ENCODE results near the gene TRIM34. TPM values are rescaled to one million over a fixed set of nuclear protein-coding genes. Genes with fewer than 3 reads are reported as not detected.
"Not testable (repeated sequence)": the region's sequence is repeated elsewhere in the genome, so short reads cannot be mapped to it uniquely, and the experiment has no call there.

Gene TRIM34
- total and polyA plus RNA-seq, 7 donors, result 0.48 to 1.3 (median 0.79) TPM

GRCh38 chr11:5643585-5643984 is 18.8 kb downstream of the TRIM34 start:
- no peaks in the 10 kb centered on the region for H3K9me3 ChIP-seq
- H3K27ac ChIP-seq, result no peak overlapping the region
- no peaks in the 10 kb centered on the region for H3K27me3 ChIP-seq (ENCODE audit: insufficient read depth in 3 of 3, low read length in 2 of 3)
- no peak overlapping the region for H3K4me3 ChIP-seq
- H3K4me1 ChIP-seq, result no peaks in the 10 kb centered on the region
- intact Hi-C loops (cut with DNase I), result no loop called here
- peaks cover 0 to 3% of the 10 kb centered on the region in 2 donors for H3K36me3 ChIP-seq (ENCODE audit: insufficient read depth in 1 of 2, low read depth in 1 of 2)
- ATAC-seq (no peak), DNase-seq (no peak)
- TF ChIP-seq CTCF (IDR thresholded peaks at IDR 0.05), result no peak

- no peaks in the 10 kb centered on the region for H3K9me3 ChIP-seq
- DNase-seq (no peak), ATAC-seq (no peak)
- intact Hi-C loops (cut with DNase I), result no loop called here
- H3K4me1 ChIP-seq, result no peaks in the 10 kb centered on the region
- H3K27me3 ChIP-seq (ENCODE audit: insufficient read depth in 3 of 3, low read length in 2 of 3), result no peaks in the 10 kb centered on the region
- H3K4me3 ChIP-seq, result no peak overlapping the region
- no peak for TF ChIP-seq CTCF (IDR thresholded peaks at IDR 0.05)
- peaks cover 0 to 3% of the 10 kb centered on the region in 2 donors for H3K36me3 ChIP-seq (ENCODE audit: insufficient read depth in 1 of 2, low read depth in 1 of 2)
- 85 to 89% (median 87%) methylated on average over 3 of the region's 3 CpGs for WGBS, 3 donors
- H3K27ac ChIP-seq, result no peak overlapping the region
Measured at GRCh38 chr11:5646139-5646538, 21.3 kb downstream of the TRIM34 start.

GRCh38 chr11:5655474-5655873 is 30.7 kb downstream of the TRIM34 start:
- intact Hi-C loops (cut with DNase I), result no loop called here
- TF ChIP-seq CTCF (IDR thresholded peaks at IDR 0.05), result no peak
- H3K27ac ChIP-seq, result no peak overlapping the region
- H3K36me3 ChIP-seq (ENCODE audit: insufficient read depth in 1 of 2, low read depth in 1 of 2), result no peaks in the 10 kb centered on the region
- no peaks in the 10 kb centered on the region for H3K4me1 ChIP-seq
- no peaks in the 10 kb centered on the region for H3K27me3 ChIP-seq (ENCODE audit: insufficient read depth in 3 of 3, low read length in 2 of 3)
- H3K9me3 ChIP-seq, result peaks cover 8% of the 10 kb centered on the region
- H3K4me3 ChIP-seq, result no peak overlapping the region
- no peak for DNase-seq
- WGBS, 3 donors, result 94 to 95% (median 94%) methylated on average over 4 of the region's 4 CpGs
- ATAC-seq, result no peak

GRCh38 chr11:5656956-5657355 is 32.2 kb downstream of the TRIM34 start:
- H3K9me3 ChIP-seq; intact Hi-C loops (cut with DNase I); DNase-seq; H3K27me3 ChIP-seq (ENCODE audit: insufficient read depth in 3 of 3, low read length in 2 of 3); H3K27ac ChIP-seq; H3K36me3 ChIP-seq (ENCODE audit: insufficient read depth in 1 of 2, low read depth in 1 of 2); H3K4me1 ChIP-seq; ATAC-seq; H3K4me3 ChIP-seq: not testable (repeated sequence)
- 94 to 97% (median 96%) methylated on average over 2 of the region's 2 CpGs for WGBS, 3 donors

GRCh38 chr11:5658318-5658717 is 33.5 kb downstream of the TRIM34 start:
- ATAC-seq (no peak), DNase-seq (no peak)
- Histone ChIP-seq H3K27ac (no peak overlapping the region), H3K36me3 (ENCODE audit: insufficient read depth in 1 of 2, low read depth in 1 of 2) (no peaks in the 10 kb centered on the region), H3K4me1 (no peaks in the 10 kb centered on the region), H3K4me3 (no peak overlapping the region), H3K27me3 (ENCODE audit: insufficient read depth in 3 of 3, low read length in 2 of 3) (no peaks in the 10 kb centered on the region), H3K9me3 (no peaks in the 10 kb centered on the region)
- 87 to 91% (median 89%) methylated on average over 5 of the region's 5 CpGs for WGBS, 3 donors
- TF ChIP-seq CTCF (IDR thresholded peaks at IDR 0.05), result no peak
- intact Hi-C loops (cut with DNase I), result no loop called here
